Urothelium cell line (cell line): Measurements from ENCODE around the gene CRHR1.

ENCODE experiments used
- DNase-seq: peaks from one replicate; pipeline ENCODE4 v3.0.0; 2011; ENCODE audit warnings: low spot score, mixed read lengths
- FAIRE-seq: peaks from 2 replicates; lab custom pipeline; 2011; peaks lifted over from hg19 to GRCh38; lab: Jason Lieb, UNC

CRHR1 gene

DNA sequence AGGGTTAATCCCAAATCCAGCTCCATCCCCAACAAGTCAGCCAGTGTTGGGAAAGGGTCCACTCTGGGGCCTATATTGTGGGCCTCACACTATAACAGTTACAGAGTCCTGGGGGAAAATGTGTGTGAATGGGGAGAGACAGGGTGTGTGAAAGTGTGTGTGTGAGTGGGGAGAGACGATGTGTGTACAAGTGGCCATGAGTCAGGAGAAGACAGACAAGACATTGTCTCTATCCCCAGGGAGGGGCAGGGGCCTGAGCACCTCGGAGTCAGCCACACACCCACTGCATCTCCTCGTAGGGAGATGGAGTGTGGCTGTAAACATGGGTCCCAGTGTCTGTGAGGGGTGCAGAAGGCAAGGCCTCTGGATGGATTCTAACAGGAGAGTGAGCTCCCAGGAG lies 2.9 kb downstream of the CRHR1 start:
- DNase-seq = no peak
- no peak for FAIRE-seq

DNA sequence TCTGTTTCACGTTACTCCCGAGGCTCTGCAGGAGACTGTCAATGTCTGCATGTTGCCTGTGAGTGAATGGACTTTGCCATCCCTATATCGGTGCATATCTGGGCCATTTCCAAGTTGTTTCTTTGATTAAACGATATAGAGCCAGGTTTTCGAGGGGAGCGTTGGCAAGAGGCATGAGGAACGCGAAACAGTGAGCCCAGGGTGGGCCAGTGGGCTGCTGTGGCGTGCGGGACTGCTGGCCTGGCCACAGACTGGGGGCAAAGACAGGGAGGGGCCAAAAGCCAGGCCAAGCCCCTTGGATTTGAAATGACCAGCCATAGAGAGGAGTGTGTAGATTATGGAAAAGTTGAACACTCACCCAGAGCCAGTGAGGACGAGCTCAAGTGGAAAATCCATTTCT lies 3.5 kb downstream of the CRHR1 start:
- FAIRE-seq (peak; percentile 50), DNase-seq (no peak)

DNA sequence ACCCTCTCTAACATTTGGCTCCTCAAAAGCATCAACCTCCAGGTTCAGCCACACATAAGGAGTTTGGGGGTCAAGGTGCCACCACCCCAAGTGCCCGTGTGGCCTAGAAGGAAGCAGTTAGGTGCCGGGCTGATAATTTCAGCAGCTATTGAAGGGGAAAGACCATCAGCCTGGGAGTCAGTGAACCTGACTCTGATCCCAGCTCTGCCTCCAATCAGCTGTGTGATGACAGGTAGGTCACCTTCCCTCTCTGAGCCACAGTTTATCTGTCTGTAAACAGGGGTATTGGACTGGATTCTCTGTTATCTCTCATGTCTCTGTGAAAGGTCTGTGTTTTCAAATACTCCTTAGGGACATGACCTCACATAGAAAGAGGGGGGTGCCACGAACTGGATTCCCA lies 3.9 kb downstream of the CRHR1 start:
- DNase-seq (no peak), FAIRE-seq (no peak)

DNA sequence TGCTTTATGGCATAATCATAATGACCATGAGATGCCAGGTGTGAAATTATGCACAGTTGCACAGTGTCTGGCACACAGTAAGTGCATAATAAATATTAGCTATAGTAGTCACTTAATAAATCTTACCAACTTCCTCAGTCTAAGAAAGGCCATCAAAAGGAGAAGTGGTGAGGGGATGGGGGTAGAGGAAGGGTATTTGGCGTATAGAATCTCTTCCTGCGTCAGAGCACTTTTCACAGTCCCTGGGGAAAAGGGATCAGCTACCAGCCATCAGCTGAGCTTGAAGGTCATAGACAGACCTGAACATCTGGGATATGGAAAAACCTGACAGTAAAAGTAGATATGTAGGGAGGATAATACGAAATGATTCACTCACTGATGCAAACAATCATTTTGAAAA lies 5.8 kb downstream of the CRHR1 start:
- FAIRE-seq (no peak), DNase-seq (no peak)

DNA sequence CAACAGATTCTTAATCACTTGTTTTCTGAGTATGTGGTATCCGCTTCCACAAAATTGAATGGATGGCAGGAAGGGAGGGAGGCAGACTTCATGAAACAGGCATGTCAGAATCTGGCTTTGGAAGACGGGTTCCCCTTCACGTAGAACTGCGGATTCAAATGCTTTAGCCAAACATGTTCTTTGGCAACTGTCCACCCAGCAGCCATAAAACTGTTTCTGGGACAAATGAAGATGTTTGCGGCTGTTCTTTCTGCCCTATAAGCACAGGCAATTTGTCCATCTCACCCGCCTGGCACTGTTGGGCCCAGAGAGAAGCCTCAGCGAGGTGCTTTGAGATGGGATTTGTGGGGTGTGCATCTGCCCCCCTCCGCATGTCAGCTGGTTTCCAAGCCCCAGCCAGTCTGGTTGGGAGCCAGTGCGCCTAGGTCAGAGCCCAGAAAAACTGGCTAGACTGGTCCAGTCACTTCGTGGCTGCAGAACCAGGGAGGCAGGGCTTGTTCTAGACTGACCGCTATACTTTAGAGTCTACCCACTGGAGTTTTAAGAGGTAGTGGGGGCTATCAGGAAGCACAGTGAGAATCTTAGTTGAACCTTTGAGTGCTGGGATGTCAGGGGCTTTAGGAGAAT lies 6.3 kb downstream of the CRHR1 start:
- DNase-seq = no peak
- FAIRE-seq = no peak

DNA sequence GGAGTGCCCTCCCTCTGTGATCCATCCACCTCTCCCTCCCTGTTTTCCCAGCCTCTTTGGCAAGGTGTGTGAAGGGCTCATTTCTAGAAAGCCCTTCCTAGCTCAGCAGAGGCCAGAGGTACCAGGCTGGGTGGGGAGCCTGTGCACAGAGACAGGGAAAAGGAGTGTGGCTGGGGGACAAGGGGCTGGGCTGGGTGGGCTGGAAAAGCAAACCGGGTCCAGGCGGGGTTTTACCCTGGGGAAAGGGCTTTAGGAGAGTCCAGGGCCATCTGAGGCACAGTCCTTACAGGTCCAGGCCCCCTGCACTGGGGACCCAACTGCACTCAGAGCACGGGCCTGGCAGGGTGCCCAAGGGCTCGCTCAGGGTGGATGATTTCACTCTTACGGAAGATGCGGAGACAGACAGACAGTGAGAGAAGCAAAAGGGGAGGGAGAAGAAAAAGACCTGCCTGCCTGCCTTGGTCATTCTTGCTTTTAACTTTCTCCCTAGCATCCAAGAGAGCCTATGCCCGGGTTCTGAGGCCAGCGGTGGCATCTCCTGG lies 7.0 kb downstream of the CRHR1 start:
- no peak for FAIRE-seq
- no peak for DNase-seq

DNA sequence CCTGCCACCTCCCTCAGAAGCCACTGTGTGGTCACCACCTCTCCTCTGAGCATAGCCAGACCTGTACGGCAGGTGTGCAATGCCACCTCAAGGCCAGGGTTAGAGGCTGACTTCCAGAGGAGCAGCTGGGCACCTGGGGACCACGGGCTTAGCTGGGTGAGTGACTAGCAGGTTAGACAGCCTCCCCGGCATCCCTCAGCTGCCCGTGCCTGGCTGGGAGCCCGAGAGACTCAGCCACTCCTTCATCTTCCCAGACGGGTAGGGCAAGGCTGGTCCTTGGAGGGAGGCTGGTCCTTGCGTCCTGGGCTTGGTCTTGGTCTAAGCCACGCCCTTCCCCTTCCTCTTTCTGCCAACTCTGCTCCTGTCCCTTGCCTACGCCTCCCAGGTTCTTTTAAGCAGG lies 7.8 kb downstream of the CRHR1 start:
- peak; percentile 32 for FAIRE-seq
- no peak for DNase-seq

DNA sequence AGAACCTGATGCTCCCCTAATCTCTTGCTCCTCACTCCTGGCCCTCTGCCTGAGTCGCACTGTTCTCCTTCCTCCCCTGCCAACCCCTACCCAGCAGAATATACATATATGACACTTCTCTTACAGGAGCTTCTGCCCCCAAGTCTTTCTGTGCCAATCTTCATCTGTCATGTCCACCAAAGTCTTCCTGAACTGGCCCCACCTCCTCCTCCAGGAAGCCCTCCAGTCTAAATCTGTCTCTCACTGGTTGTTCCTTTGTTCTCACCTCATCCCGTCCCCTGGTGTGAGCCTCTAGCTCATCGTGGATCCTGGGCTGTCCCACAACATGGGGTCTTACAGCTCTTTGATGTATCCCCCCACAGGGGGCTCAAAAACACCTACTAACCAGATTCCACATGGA lies 8.3 kb downstream of the CRHR1 start:
- no peak for FAIRE-seq

DNA sequence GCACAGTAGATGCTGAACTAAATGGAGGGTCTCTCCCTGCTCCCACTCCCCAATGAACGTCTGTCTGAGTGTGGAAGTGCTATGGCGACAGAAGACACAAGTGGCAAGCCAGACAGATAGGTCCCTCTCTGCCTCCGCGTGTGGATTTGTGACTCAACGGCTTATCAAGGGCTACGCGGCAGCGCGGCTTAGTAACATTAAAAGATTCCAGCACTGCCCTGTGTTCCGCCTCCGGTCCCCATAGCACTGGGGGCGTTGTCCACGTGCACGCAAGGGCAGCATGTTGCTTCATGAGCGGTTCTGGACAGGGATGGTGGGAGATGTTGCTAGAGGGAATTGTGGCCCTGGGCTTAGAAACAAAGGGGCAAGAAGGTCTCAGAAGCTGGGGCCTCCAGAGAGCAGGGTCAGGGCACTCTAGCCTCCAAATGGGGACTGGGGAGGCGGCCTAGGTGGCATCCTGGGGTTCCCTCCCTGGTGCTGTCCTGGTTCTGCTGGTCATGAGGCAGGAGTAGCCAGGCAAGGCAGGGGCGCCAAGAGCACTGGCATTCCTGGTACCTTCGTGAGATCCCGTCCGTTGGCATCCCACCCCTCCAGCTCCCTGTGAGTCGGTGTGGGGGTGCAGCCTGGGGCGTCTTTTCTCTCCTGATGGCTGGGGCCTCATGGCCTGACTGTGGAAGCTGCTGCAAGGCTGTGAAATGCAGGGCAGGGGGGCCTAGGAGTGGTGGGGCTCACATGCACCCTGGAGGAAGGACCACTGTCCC lies 9.1 kb downstream of the CRHR1 start:
- DNase-seq = no peak
- peak; percentile 35 for FAIRE-seq

More for the DNA sequence above, 8.3 kb downstream of the CRHR1 start:
- no peak for DNase-seq

DNA sequence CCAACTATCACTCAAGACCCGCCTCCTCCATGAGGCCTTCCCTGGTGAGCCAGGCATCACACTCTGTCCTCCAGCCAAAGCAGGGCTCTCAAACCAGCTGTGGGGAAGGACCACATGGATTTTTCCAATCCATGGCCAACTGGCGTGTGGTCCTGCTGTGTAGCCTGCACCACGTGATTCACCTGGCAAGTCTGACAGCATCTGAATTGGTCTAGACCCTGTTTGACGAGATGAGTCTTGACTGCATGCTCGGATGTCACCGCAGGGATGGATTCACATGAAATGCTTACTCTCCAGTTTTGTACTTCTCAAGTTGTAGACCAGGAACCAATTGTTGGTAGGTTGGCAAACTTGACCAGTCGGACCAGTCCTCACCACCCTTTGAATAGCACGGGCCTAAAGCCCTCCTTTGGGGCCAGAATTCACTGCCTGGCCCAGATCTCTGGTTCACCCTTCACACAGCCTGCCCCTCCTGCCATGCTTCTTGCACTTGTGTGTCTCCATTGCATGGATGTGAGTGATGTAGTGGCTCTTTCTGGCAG lies 9.9 kb downstream of the CRHR1 start:
- no peak for DNase-seq

DNA sequence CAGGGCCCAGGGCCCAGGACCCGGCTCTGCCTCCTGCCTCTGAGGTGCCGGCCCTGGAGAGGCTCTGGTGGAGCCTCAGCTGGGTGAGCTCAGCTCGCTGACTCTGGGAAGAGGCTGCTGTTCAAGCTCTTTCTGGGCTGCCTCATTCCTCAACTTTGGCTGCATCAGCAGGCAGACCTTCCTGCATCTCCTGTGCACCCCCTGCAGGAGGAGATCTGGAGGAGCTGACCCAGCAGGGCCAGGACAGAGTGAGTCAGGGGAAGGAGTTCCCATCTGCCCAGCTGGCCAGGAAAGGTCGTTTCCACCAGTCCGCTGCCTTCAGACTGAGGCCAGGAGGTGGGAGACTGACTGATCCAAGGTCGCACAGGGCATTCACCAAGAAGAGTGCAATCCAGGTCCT lies 10.7 kb downstream of the CRHR1 start:
- FAIRE-seq = no peak
- no peak for DNase-seq

More for the DNA sequence above, 9.9 kb downstream of the CRHR1 start:
- FAIRE-seq = no peak

DNA sequence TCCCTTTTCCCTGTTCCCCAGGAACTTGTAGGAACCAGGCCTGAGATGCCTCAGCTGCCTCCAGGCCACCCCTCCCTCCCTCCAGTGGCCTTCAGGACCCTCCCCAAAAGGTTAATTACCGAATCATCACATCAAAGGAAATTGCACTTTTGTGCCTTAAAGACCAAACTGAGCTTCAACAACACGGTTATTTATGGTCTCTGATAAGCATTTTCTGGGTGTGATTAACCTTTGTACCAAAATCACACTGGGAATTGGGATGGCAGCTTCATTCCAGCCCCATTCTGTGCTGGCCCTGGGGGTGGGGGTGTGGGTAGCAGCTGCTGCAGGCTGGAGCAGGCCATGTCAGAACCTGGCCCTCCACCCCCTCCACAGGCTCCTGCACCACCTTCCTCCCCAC lies 16.7 kb downstream of the CRHR1 start:
- FAIRE-seq = no peak
- DNase-seq = no peak

DNA sequence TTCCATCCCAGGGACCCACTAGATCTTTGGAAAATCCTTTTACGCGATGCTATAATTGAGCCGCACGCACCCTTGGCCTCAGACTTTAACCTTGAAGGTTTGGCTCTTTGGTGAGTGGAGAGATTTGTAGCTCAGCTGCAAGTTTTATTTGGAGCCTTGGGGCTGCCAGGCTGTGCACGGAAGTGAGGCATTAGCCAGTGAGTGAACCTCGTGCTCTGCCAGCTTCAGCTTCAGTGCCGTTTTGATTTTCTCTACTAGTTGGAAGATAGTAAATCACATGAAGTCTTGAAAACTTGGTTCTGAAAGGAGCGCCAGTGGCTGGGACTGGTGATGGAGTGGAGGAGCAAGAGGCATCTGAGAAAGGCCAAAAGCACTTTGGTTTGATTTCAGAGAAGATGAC lies 17.3 kb downstream of the CRHR1 start:
- no peak for FAIRE-seq
- no peak for DNase-seq

DNA sequence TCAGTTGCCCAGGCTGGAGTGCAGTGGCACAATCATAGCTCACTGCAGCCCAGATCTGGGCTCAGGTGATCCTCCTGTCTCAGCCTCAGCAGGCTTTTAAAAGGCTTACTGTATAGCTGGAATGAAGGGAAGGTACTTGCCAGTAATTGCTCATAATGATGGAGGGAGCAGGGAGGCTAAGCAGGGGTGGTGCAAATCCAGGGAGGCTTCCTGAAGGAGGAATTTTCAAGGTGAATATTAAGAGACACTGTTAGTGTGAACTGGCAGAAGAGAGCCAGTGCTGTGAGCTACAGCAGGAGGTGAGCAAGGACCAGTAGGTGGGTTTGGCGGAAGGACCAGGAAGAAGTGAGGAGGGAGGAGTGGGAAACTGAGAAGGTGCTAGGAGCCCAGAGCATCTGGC lies 24.7 kb downstream of the CRHR1 start:
- FAIRE-seq (no peak), DNase-seq (no peak)

DNA sequence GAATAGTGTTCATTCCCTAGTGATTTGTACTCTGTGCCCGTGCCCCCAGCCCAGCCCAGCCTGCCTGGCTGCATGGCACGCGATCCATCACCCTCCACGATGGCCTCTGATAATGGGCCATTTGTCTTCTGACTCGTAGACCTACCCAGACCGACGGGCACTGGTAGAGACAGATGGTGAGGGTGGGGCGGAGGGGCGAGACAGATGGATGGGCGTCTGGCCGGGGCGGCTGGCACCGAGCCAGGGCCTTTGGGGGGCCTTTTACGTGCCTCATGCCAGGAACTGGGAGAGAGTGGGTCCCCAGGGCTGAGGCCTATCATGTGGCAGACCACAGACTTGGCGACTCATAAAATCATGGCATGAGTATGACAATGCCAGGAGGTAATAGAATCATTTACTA lies 25.4 kb downstream of the CRHR1 start:
- DNase-seq = no peak

DNA sequence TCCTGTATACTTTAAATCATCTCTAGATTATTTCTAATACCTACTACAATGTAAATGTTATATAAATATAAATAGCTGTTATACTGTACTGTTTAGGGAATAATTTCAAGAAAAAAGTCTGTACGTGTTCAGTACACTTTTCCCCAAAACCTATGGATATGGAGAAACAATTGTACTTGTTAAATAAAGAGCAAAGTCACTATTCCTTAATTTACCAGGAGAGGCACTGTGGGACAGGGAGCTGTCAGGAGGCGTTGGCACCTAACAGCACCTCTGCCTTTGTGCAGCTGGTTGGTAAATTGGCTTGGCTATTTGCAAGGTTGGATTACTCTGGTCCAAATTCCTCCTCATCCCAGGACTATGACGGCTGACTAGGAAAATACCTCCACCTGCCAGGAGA lies 28.0 kb downstream of the CRHR1 start:
- no peak for DNase-seq
- no peak for FAIRE-seq

More for the DNA sequence above, 25.4 kb downstream of the CRHR1 start:
- FAIRE-seq = no peak

DNA sequence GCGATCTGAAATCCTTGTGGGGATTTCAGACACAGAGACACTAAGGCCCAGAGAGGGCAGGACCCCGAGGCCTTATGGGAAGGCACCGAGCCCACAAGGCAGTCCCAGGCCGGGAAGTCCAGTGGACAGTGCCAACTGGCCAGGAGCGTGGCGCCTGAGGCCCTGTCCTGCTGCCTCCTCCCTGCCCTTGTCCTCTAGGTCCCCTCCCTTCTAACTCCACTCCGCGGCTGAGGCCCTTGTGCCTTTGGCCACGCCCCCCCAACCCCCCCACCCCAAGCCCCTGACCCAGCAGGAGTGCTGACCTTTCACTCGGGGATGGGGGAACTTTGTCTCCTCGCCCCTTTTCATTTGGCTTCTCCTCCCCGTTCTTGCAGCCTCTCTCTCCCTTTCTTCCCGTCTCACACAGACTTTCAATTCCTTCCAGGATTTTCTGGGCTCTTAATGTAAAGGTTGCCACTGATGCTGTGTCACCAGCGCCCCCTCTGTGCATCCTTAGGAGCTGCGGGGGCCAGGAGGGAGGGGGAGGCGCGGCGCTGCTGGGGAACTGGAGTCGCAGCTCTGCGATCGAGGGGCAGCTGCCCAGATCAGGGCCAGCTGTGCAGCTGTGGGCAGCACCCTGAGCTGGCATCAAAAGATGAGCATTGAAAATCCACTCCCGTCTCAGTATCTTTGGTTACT lies 29.1 kb downstream of the CRHR1 start:
- DNase-seq = no peak
- no peak for FAIRE-seq

DNA sequence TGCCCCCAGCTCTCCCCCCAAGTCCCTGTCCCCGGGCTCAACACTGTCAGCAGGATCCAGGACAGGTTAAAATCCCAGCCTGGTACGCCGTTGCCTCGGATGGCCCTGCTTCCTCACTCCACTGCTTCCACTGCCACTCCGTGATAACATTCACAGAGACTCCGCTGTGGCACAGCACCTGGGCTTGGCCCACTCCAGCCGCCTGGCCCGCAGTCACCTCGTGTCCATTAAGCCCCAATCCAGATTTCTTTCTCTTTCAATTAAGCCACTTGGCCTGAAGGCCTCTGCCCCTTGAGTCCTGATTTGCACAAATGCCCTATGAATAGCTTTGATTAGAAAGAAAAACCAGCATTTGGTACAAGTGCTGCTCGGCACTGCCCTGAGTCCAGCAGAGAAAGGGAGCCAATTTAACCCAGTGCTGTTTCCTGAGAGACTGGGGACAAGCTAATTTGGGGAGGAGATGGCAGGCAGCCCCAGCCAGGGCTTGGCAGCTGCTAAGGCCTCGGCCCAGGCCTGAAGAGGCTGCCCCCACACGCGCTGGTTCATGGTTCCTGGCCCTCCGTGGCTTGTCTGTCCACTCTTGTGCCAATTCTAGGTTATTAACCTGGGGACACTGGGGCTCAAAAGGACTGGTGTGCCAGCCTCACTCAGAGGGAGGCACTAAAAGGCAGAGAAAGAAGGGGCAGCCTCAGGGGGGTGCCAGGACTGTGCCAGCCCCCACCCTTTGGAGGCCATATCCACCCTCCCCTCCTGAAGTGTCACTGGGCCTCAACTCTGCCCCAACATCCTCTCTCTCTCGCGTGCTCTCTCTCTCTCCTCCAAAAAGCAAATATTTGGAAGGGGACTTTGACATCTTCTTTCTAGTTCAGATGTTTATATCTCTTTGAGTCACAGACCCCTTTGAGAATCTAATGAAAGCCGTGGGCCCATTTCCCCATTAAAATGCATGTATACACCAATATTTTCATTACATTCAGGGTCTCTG lies 30.8 kb downstream of the CRHR1 start:
- DNase-seq = no peak
- FAIRE-seq = no peak

DNA sequence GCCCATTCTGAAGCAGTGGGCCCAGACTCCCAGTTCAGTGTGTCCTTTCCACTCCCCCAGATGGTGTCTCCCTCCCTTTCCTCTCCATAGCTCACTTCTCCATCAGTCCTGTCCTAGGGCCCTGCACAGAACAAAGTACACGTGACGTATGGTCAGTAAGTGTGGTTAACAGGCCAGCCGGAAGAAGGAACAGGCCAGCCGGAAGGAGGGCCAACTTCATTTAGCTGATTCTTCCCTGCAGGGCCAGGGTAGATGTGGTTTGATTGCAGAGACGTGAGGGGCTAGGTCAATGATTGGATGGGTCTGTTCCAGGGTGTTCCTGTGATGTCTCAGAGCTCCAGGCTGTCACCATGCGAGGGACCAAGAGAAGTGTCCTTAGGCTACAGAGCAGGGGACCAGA lies 31.6 kb downstream of the CRHR1 start:
- no peak for DNase-seq
- no peak for FAIRE-seq

DNA sequence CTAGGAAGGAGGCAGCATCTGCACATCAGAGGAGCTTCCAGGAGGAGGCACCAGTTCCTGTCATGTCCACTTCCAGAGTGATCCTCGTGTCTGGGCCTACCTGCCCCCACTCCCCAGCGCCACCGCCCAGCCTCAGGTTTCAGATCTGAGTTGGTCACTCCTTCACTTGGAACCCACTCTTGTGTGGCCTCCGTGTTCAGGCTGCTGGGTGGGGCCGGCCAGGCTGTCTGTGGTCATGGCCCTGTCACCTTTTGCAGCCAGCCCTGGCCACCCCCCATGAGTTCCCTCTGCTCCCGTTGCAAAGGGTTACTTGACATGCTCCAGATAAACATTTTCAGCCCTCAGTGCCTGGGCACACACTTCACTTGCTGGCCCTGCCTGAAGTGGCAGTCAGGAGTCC lies 33.9 kb downstream of the CRHR1 start:
- DNase-seq (no peak), FAIRE-seq (no peak)
